Spleen (tissue), 11 donors: ENCODE results near the gene UGCG. TPM values are rescaled to one million over a fixed set of nuclear protein-coding genes. Genes with fewer than 3 reads are reported as not detected.
"Not testable (repeated sequence)": the region's sequence is repeated elsewhere in the genome, so short reads cannot be mapped to it uniquely, and the experiment has no call there.

Source experiments
- DNase-seq: peaks from one replicate; pipeline ENCODE4 v3.0.0-alpha.2; 2020
- H3K27ac ChIP-seq, 8 donors: fragments of 200-600 bp; sonication (generic) in 7 of 8; 1 replicate in 4 of 8; 2 replicates in 4 of 8; pipeline versions ENCODE4 v1.5.0 to v1.8.0; 2016 to 2021; ENCODE audit warnings: inconsistent platforms in 4 of 8, mild to moderate bottlenecking in 4 of 8, moderate library complexity in 1 of 8
- H3K27me3 ChIP-seq, 7 donors: fragments of 200-600 bp; sonication (generic) in 6 of 7; replicated peaks in 1 of 7; 1 replicate in 4 of 7; 2 replicates in 3 of 7; pipeline versions ENCODE4 v1.5.0 to v1.8.0; 2016 to 2021; ENCODE audit warnings: inconsistent platforms in 3 of 7, mild to moderate bottlenecking in 1 of 7
- H3K36me3 ChIP-seq, 6 donors: fragments of 200-600 bp; sonication (generic) in 5 of 6; 1 replicate in 4 of 6; 2 replicates in 2 of 6; pipeline versions ENCODE4 v1.5.0 to v1.8.0; 2016 to 2021; ENCODE audit warnings: inconsistent platforms in 2 of 6
- H3K4me1 ChIP-seq, 6 donors: fragments of 200-600 bp; sonication (generic) in 5 of 6; 1 replicate in 3 of 6; 2 replicates in 3 of 6; pipeline versions ENCODE4 v1.5.0 to v1.8.0; 2016 to 2021; ENCODE audit warnings: inconsistent platforms in 3 of 6
- H3K4me3 ChIP-seq, 8 donors: fragments of 200-600 bp; sonication (generic) in 7 of 8; 1 replicate in 4 of 8; 2 replicates in 4 of 8; pipeline versions ENCODE4 v1.5.0 to v1.8.0; 2016 to 2021; ENCODE audit warnings: inconsistent platforms in 4 of 8, mild to moderate bottlenecking in 4 of 8, moderate library complexity in 2 of 8
- H3K9me3 ChIP-seq, 8 donors: fragments of 200-600 bp; sonication (generic) in 7 of 8; 1 replicate in 4 of 8; 2 replicates in 4 of 8; pipeline versions ENCODE4 v1.5.0 to v1.8.0; 2016 to 2021; ENCODE audit warnings: inconsistent platforms in 4 of 8
- CTCF ChIP-seq, 11 experiments: fragments of 200-600 bp in 7 of 11; fragments of 450-650 bp in 4 of 11; sonication (generic) in 4 of 11; IDR thresholded peaks in 8 of 11; conservative IDR thresholded peaks in 3 of 11; 1 replicate in 7 of 11; 2 replicates in 4 of 11; pipeline versions ENCODE4 v1.4.0 to v1.8.0; 2016 to 2021; ENCODE audit warnings: antibody characterized with exemption in 11 of 11, inconsistent platforms in 4 of 11, mild to moderate bottlenecking in 1 of 11
- POLR2A ChIP-seq, 3 donors: fragments of 450-650 bp; IDR thresholded peaks; one replicate each; pipeline ENCODE4 v1.5.1; 2017; ENCODE audit warnings: antibody characterized with exemption in 3 of 3, mild to moderate bottlenecking in 1 of 3
- POLR2AphosphoS5 ChIP-seq, 3 donors: sonication (generic); formaldehyde crosslinking; IDR thresholded peaks; one replicate each; pipeline ENCODE4 v1.5.1; 2017; ENCODE audit warnings: antibody characterized with exemption in 3 of 3
- WGBS, 5 donors: extraction: QIAGEN DNeasy Blood & Tissue Kit in 3 of 5; methylation state at CpG; one replicate each; pipeline versions ENCODE4 v1.1.5 to v1.1.7; 2013 to 2018; 5-methylcytosine and 5-hydroxymethylcytosine counted together
- intact Hi-C: fragments of 100-400 bp; cut with DNase I; formaldehyde crosslinking; loops from one replicate; pipeline ENCODE4 v1.15.0; 2023; ENCODE audit warnings: low total_unique reads
- polyA plus RNA-seq, 3 donors: library from polyadenylated mRNA; stranded (reverse); fragments of 200-250 nt; gene quantifications; one replicate each; pipeline ENCODE4 v1.2.1, GENCODE V29; 2013
- total RNA-seq, 7 donors: library from RNA; depleted of rRNA in 3 of 7; stranded (reverse); fragments of >200 nt in 3 of 7; fragmentation: NEBNext Ultra II Directional in 4 of 7; extraction: Animal tissue kit (Norgen Biotek cat#: 25700) in 4 of 7; gene quantifications; one replicate each; pipeline versions ENCODE4 v1.1.0 to v1.2.1, GENCODE V29; 2016 to 2021
- donor health status: healthy with polysubstance abuse.
- donor health status: DM: no; HTN: no; CAD: no; lungs with moderate emphysema.
- donor health status: DM: no; HTN: no; CAD: no.
- donor health status: Bipolar disorder and iron deficiency.
- donor health status: healthy.
- donor health status: DM: no; HTN: no; CAD: no.
- donor health status: DM: yes; HTN: yes; CAD: no.

UGCG gene
- total and polyA plus RNA-seq, 10 donors, result 18.1 to 178 (median 80.8) TPM

- intact Hi-C loops, result no loop called here
- peak overlapping the region in 7 of 8 donors; percentile 37 to 98 (median 98) for H3K27ac ChIP-seq
- no peak for DNase-seq
- no peaks in the 10 kb centered on the region for H3K9me3 ChIP-seq
- TF ChIP-seq CTCF (IDR thresholded peaks at IDR 0.05 in 8 of 11, conservative IDR thresholded peaks at IDR 0.05 in 3 of 11), result no peak
- no peak for TF ChIP-seq POLR2AphosphoS5 (IDR thresholded peaks at IDR 0.05)
- TF ChIP-seq POLR2A (IDR thresholded peaks at IDR 0.05), result no peak
- H3K4me1 ChIP-seq, result peaks cover 30 to 87% (median 82%) of the 10 kb centered on the region in 6 donors
- WGBS, 5 donors, result 68 to 77% (median 75%) methylated on average over 15 of the region's 15 CpGs
- H3K27me3 ChIP-seq, result no peaks in the 10 kb centered on the region
- H3K4me3 ChIP-seq, result peak overlapping the region; percentile 9 to 97 (median 80)
- peaks cover 0 to 4% (median 0%) of the 10 kb centered on the region in 6 donors for H3K36me3 ChIP-seq
Measured at GRCh38 chr9:111900858-111901612, 4.4 kb downstream of the UGCG start.

GRCh38 chr9:111902391-111903139 lies 6.0 kb downstream of the UGCG start:
- no peaks in the 10 kb centered on the region for H3K9me3 ChIP-seq
- peaks cover 30 to 100% (median 91%) of the 10 kb centered on the region in 6 donors for H3K4me1 ChIP-seq
- H3K27ac ChIP-seq, result peak overlapping the region in 7 of 8 donors; percentile 24 to 98 (median 98)
- no peaks in the 10 kb centered on the region for H3K27me3 ChIP-seq
- peaks cover 0 to 16% (median 0%) of the 10 kb centered on the region in 6 donors for H3K36me3 ChIP-seq
- TF ChIP-seq POLR2AphosphoS5 (IDR thresholded peaks at IDR 0.05) (no peak), CTCF (IDR thresholded peaks at IDR 0.05 in 8 of 11, conservative IDR thresholded peaks at IDR 0.05 in 3 of 11) (no peak), POLR2A (IDR thresholded peaks at IDR 0.05) (no peak)
- intact Hi-C loops, result no loop called here
- WGBS, 5 donors, result 76 to 94% (median 81%) methylated on average over 8 of the region's 8 CpGs
- no peak for DNase-seq
- peak overlapping the region in 2 of 8 donors; percentile 94 to 97 for H3K4me3 ChIP-seq

GRCh38 chr9:111903535-111903934 lies 6.9 kb downstream of the UGCG start:
- DNase-seq, intact Hi-C loops, H3K9me3 ChIP-seq, H3K27me3 ChIP-seq: not testable (repeated sequence)
- Histone ChIP-seq H3K4me3 (peak overlapping the region in 1 of 8 donors; percentile 94), H3K36me3 (peaks cover 0 to 16% (median 0%) of the 10 kb centered on the region in 6 donors), H3K27ac (peak overlapping the region in 6 of 8 donors; percentile 97 to 98 (median 98)), H3K4me1 (peaks cover 40 to 100% (median 98%) of the 10 kb centered on the region in 6 donors)
- 85 to 89% (median 87%) methylated on average over 8 of the region's 8 CpGs for WGBS, 5 donors

- 42 to 77% (median 66%) methylated on average over 2 of the region's 2 CpGs for WGBS, 5 donors
- TF ChIP-seq CTCF (IDR thresholded peaks at IDR 0.05 in 8 of 11, conservative IDR thresholded peaks at IDR 0.05 in 3 of 11) (no peak), POLR2A (IDR thresholded peaks at IDR 0.05) (no peak), POLR2AphosphoS5 (IDR thresholded peaks at IDR 0.05) (no peak)
- H3K27ac ChIP-seq, result peak overlapping the region in 6 of 8 donors; percentile 50 to 98 (median 98)
- H3K27me3 ChIP-seq, result no peaks in the 10 kb centered on the region
- peak overlapping the region in 1 of 8 donors; percentile 94 for H3K4me3 ChIP-seq
- no peaks in the 10 kb centered on the region for H3K9me3 ChIP-seq
- H3K4me1 ChIP-seq, result peaks cover 42 to 100% (median 98%) of the 10 kb centered on the region in 6 donors
- peaks cover 0 to 16% (median 0%) of the 10 kb centered on the region in 6 donors for H3K36me3 ChIP-seq
- intact Hi-C loops, result no loop called here
- no peak for DNase-seq
Measured at GRCh38 chr9:111904026-111904425, 7.4 kb downstream of the UGCG start.
